GM19035 (cell line): ENCODE results near the gene RPL4.
"Not testable (repeated sequence)": the region's sequence is repeated elsewhere in the genome, so short reads cannot be mapped to it uniquely, and the experiment has no call there.

ENCODE experiments used
- ATAC-seq: cut with Tn5 transposase; IDR thresholded peaks from one replicate; pipeline ENCODE4 v1.9.1; 2021; ENCODE audit not compliant: unreplicated experiment

RPL4 gene

GRCh38 chr15:66504563-66505429 lies at the start of gene RPL4, which contains the start of gene ZWILCH:
TSS of gene RPL4 (minus strand) at chr15:66504855. CDS start at chr15:66504790, 65 bp downstream.
TSS of gene ZWILCH (plus strand) at chr15:66505326. CDS start at chr15:66505339, 13 bp downstream.
- peak; percentile 80 for ATAC-seq

- no peak for ATAC-seq
These were observed 40.6 kb upstream of the RPL4 start for GRCh38 chr15:66545255-66545654.

- no peak for ATAC-seq
These were observed 38.2 kb upstream of the RPL4 start for GRCh38 chr15:66542896-66543295.

GRCh38 chr15:66535056-66535455 lies 30.4 kb upstream of the RPL4 start:
- ATAC-seq, result no peak

GRCh38 chr15:66524838-66525237 lies 20.2 kb upstream of the RPL4 start:
- ATAC-seq, result no peak

- ATAC-seq, result no peak
These were observed 19.3 kb upstream of the RPL4 start for GRCh38 chr15:66523926-66524325.

- no peak for ATAC-seq
These were observed 11.3 kb upstream of the RPL4 start for GRCh38 chr15:66515901-66516322.

GRCh38 chr15:66514586-66514985 lies 9.9 kb upstream of the RPL4 start:
- no peak for ATAC-seq

GRCh38 chr15:66508293-66508883 lies 3.7 kb upstream of the RPL4 start:
- ATAC-seq, result no peak

- ATAC-seq, result no peak
These were observed 1.2 kb upstream of the RPL4 start for GRCh38 chr15:66505818-66506217.

GRCh38 chr15:66505430-66505811 lies 766 bp upstream of the RPL4 start:
- peak; percentile 1 for ATAC-seq

GRCh38 chr15:66503780-66504562 lies 684 bp downstream of the RPL4 start:
- ATAC-seq, result no peak

GRCh38 chr15:66503041-66503648 lies 1.5 kb downstream of the RPL4 start:
- not testable (repeated sequence) for ATAC-seq

- ATAC-seq, result no peak
These were observed 2.2 kb downstream of the RPL4 start for GRCh38 chr15:66502491-66502890.

- not testable (repeated sequence) for ATAC-seq
These were observed 4.3 kb downstream of the RPL4 start for GRCh38 chr15:66500346-66500745.

- no peak for ATAC-seq
These were observed 5.9 kb downstream of the RPL4 start for GRCh38 chr15:66498501-66499386.

- ATAC-seq, result peak; percentile 91
These were observed 6.9 kb downstream of the RPL4 start, which contains the start of gene SNAPC5 for GRCh38 chr15:66497502-66498455. TSS of gene SNAPC5 (minus strand) at chr15:66497762. CDS start at chr15:66497731, 31 bp downstream.

- no peak for ATAC-seq
These were observed 7.6 kb downstream of the RPL4 start for GRCh38 chr15:66496951-66497501.
